GM12872 (cell line): ENCODE measurements around the gene EXTL2.

Source experiments
- TF ChIP-seq, protein P1 (sequence below): IDR thresholded peaks from 3 replicates; pipeline ENCODE4 v1.5.1; 2011; ENCODE audit warnings: low read depth, mild to moderate bottlenecking, low read length, moderate library complexity; ENCODE audit not compliant: insufficient read depth

Gene EXTL2

GRCh38 chr1:100847361-100848082 is 47.1 kb downstream of the EXTL2 start:
- TF ChIP-seq, protein P1, sequence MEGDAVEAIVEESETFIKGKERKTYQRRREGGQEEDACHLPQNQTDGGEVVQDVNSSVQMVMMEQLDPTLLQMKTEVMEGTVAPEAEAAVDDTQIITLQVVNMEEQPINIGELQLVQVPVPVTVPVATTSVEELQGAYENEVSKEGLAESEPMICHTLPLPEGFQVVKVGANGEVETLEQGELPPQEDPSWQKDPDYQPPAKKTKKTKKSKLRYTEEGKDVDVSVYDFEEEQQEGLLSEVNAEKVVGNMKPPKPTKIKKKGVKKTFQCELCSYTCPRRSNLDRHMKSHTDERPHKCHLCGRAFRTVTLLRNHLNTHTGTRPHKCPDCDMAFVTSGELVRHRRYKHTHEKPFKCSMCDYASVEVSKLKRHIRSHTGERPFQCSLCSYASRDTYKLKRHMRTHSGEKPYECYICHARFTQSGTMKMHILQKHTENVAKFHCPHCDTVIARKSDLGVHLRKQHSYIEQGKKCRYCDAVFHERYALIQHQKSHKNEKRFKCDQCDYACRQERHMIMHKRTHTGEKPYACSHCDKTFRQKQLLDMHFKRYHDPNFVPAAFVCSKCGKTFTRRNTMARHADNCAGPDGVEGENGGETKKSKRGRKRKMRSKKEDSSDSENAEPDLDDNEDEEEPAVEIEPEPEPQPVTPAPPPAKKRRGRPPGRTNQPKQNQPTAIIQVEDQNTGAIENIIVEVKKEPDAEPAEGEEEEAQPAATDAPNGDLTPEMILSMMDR = no peak

- TF ChIP-seq, protein P1 = no peak
Observed at GRCh38 chr1:100835866-100836842, 58.5 kb downstream of the EXTL2 start.

GRCh38 chr1:100834777-100835660 is 59.6 kb downstream of the EXTL2 start:
- TF ChIP-seq, protein P1 = peak; percentile 69

- TF ChIP-seq, protein P1 = no peak
Observed at GRCh38 chr1:100832694-100833428, 61.8 kb downstream of the EXTL2 start.
